Activated CD4-positive, alpha-beta T cell treated with anti-CD3 and anti-CD28 coated beads, Interleukin-2, Interleukin-6, amounts not matched to agents 100 ng/mL and 50 ng/mL, durations not matched to agents 16 hours and 8 hours (primary cell): ENCODE data around the gene C2orf42.
"Not testable (repeated sequence)": the region's sequence is repeated elsewhere in the genome, so short reads cannot be mapped to it uniquely, and the experiment has no call there.

Source experiments
- DNase-seq: peaks from one replicate; pipeline ENCODE4 v3.0.0-alpha.2; 2020

Gene C2orf42

GRCh38 chr2:70169654-70170245 is 21.1 kb downstream of the C2orf42 start:
- not testable (repeated sequence) for DNase-seq

- no peak for DNase-seq
Observed at GRCh38 chr2:70161069-70161534, 29.7 kb downstream of the C2orf42 start.

- DNase-seq, result no peak
Observed at GRCh38 chr2:70160545-70160944, 30.3 kb downstream of the C2orf42 start.

GRCh38 chr2:70149130-70149686 is 41.6 kb downstream of the C2orf42 start:
- not testable (repeated sequence) for DNase-seq

GRCh38 chr2:70148211-70148760 is 42.5 kb downstream of the C2orf42 start:
- not testable (repeated sequence) for DNase-seq

- DNase-seq, result peak; percentile 68
Observed at GRCh38 chr2:70145851-70146739, 44.7 kb downstream of the C2orf42 start.

- DNase-seq, result no peak
Observed at GRCh38 chr2:70145144-70145490, 45.7 kb downstream of the C2orf42 start.

GRCh38 chr2:70144443-70145143 is 46.2 kb downstream of the C2orf42 start:
- no peak for DNase-seq

GRCh38 chr2:70143314-70144150 is 47.3 kb downstream of the C2orf42 start:
- peak; percentile 65 for DNase-seq

- DNase-seq, result peak; percentile 100
Observed at GRCh38 chr2:70142590-70143313, 48.1 kb downstream of the C2orf42 start.

GRCh38 chr2:70141902-70142589 is 48.8 kb downstream of the C2orf42 start:
- DNase-seq, result no peak

- DNase-seq, result peak; percentile 81
Observed at GRCh38 chr2:70141212-70141901, 49.5 kb downstream of the C2orf42 start.

GRCh38 chr2:70140791-70141211 is 50.0 kb downstream of the C2orf42 start:
- DNase-seq, result no peak

- not testable (repeated sequence) for DNase-seq
Observed at GRCh38 chr2:70134323-70134983, 56.4 kb downstream of the C2orf42 start.

- DNase-seq, result peak; percentile 72
Observed at GRCh38 chr2:70133491-70134322, 57.1 kb downstream of the C2orf42 start.

GRCh38 chr2:70133127-70133452 is 57.7 kb downstream of the C2orf42 start:
- DNase-seq, result no peak

- peak; percentile 74 for DNase-seq
Observed at GRCh38 chr2:70132244-70133126, 58.3 kb downstream of the C2orf42 start.
